ENCODE measurements around the gene UHRF1. TPM values are rescaled to one million over a fixed set of nuclear protein-coding genes. Genes with fewer than 3 reads are reported as not detected.
"Not testable (repeated sequence)": the region's sequence is repeated elsewhere in the genome, so short reads cannot be mapped to it uniquely, and the experiment has no call there.

The UHRF1 gene
- polyA plus RNA-seq, 10 donors: 18.0 to 36.3 (median 26.8) TPM

DNA sequence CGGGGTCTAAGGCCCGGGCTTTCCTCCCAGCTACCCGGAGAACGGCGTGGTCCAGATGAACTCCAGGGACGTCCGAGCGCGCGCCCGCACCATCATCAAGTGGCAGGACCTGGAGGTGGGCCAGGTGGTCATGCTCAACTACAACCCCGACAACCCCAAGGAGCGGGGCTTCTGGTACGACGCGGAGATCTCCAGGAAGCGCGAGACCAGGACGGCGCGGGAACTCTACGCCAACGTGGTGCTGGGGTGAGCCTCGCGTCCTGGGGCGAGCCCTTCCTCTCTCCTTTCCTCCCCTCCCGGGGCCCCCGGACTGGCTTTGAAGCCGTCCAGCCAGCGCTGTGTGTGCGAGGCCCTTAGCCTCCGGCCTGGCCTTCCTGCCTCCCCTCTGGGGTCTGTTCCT is 23.4 kb downstream of the UHRF1 start:
- no peak for DNase-seq

- DNase-seq: no peak
These were observed 24.2 kb downstream of the UHRF1 start for GRCh38 chr19:4933528-4933927.

DNA sequence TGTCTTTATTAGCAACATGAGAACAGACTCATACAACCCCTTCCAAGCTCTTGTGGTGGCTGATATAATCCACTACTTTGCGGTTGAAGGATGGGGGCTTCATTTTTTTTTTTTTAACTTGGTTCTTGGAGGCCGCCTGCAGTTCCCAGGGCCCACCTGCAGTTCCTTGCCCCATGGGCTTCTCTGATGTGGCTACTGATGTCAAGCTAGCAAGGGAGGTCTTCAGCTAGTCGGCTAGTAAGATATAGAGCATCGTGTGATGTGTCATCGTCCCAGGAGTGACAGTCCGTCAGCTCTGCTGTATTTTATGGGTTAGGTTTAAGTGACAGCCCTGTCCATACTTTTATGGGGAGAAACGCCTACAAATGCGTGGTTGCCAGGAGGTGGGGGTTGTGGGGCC is 26.1 kb downstream of the UHRF1 start:
- DNase-seq: no peak

GRCh38 chr19:4937060-4937459 is 27.8 kb downstream of the UHRF1 start:
- DNase-seq: no peak

GRCh38 chr19:4938461-4938860 is 29.2 kb downstream of the UHRF1 start:
- DNase-seq: not testable (repeated sequence)

DNA sequence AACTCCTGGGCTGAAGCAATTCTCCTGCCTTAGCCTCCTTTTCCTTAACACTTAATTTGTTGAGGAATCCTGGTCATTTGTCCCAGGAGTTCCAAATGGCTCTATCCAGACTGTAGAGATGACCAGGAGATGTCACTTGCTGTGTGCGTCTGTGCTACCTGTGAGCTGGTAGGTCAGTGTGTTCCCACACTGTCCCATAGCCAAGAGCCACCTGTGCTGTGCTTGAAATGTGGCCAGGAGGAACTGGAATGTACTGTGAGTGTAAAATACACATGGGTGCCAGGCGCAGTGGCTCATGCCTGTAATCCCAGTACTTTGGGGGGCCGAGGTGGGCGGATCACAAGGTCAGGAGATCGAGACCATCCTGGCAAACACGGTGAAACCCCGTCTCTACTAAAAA is 30.2 kb downstream of the UHRF1 start:
- no peak for DNase-seq

DNA sequence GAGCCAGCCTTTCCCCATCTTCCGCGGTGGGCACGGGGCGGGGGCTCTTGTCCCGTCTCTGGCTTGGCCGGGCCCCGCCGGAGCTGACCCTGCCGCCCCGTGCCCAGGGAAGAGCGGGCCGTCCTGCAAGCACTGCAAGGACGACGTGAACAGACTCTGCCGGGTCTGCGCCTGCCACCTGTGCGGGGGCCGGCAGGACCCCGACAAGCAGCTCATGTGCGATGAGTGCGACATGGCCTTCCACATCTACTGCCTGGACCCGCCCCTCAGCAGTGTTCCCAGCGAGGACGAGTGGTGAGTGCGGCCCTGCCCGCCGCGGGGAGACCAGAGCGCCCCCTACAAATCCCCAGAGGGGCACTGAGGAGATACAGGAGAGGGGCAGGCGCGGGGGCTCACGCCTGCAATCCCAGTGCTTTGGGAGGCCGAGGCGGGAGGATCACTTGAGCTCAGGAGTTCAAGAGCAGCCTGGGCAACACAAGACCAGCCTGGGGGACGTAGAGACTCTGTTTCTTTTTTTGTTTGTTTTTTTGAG is 32.4 kb downstream of the UHRF1 start:
- not testable (repeated sequence) for DNase-seq

DNA sequence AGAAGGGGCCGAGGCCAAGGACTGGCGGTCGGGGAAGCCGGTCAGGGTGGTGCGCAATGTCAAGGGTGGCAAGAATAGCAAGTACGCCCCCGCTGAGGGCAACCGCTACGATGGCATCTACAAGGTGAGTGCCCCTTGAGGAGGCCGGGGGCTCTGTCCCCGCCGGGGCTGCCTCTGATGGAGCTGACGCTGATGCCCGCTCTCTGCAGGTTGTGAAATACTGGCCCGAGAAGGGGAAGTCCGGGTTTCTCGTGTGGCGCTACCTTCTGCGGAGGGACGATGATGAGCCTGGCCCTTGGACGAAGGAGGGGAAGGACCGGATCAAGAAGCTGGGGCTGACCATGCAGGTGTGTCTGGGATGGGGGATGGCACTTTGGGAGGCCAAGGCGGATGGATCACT is 41.3 kb downstream of the UHRF1 start:
- not testable (repeated sequence) for DNase-seq

GRCh38 chr19:4951656-4952055 is 42.4 kb downstream of the UHRF1 start:
- no peak for DNase-seq

- no peak for DNase-seq
These were observed 43.6 kb downstream of the UHRF1 start for GRCh38 chr19:4952945-4953344.

- not testable (repeated sequence) for DNase-seq
These were observed 45.2 kb downstream of the UHRF1 start for GRCh38 chr19:4954320-4955149.

GRCh38 chr19:4955274-4955673 is 46.0 kb downstream of the UHRF1 start:
- DNase-seq: no peak

GRCh38 chr19:4957981-4958380 is 48.7 kb downstream of the UHRF1 start:
- no peak for DNase-seq

GRCh38 chr19:4962085-4962619 is 52.9 kb downstream of the UHRF1 start:
- no peak for DNase-seq

DNA sequence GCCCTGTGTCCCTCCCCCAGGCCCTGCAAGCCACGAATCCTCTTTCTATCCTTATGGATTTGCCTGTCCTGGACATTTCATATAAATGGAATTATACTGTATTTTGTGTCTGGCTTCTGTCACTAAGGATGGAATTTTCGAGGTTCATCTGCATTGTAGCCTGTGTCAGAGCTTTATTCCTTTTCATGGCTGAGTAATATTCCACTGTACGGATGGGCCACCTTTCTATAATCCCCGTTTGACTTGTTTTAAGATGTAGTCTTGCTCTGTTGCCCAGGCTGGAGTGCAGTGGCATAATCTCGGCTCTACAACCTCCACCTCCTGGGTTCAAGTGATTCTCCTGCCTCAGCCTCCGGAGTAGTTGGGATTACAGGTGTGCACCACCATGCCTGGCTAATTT is 55.8 kb downstream of the UHRF1 start:
- no peak for DNase-seq

DNA sequence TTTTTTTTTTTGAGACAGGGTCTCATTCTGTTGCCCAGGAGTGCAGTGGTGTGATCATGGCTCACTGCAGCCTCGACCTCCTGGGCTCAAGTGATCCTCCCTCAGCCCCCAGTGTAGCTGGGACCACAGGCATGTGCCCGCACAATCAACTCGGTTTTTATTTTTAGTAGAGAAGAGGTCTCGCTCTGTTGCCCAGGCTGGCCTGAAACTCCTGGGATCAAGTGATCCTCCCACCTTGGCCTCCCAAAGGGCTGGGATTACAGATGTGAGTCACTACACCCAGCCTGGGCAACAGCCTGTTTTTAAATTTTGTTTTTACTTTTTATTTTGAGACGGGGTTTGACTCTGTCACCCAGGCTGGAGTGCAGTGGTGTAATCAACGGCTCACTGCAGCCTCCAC is 57.3 kb downstream of the UHRF1 start:
- DNase-seq: no peak

DNA sequence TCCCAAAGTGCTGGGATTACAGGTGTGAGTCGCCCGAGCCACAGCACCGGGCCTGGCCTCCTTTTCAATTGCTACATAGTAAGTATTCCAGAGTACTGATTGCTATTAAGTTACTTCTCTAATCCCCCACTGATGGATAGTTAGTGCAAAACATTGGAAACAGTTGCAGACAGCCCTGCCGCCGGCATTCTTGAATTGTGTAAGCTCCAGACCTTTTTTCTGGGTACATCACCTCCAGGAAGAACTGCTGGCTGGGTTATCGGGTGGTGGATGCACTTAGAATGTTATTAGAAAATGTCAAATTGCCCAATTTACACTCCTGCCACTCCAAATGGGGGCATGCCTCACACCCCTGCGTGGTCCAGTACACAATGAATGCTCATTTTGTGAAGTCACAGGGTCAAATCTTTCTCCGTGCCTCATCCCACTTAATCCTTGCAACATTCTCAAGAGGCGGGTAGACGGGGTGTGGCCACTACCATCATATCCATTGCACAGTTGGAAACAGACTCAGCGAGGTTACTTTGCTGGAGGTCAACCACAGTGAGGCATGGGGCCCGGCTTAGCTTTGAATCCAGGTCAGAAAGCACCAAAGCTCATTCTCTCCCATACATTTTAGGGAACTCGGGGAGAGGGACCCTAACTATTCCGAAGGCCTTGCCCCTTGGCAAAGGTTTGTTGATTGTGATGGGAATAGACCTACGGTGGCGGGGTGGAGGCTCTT is 58.6 kb downstream of the UHRF1 start:
- DNase-seq: no peak

DNA sequence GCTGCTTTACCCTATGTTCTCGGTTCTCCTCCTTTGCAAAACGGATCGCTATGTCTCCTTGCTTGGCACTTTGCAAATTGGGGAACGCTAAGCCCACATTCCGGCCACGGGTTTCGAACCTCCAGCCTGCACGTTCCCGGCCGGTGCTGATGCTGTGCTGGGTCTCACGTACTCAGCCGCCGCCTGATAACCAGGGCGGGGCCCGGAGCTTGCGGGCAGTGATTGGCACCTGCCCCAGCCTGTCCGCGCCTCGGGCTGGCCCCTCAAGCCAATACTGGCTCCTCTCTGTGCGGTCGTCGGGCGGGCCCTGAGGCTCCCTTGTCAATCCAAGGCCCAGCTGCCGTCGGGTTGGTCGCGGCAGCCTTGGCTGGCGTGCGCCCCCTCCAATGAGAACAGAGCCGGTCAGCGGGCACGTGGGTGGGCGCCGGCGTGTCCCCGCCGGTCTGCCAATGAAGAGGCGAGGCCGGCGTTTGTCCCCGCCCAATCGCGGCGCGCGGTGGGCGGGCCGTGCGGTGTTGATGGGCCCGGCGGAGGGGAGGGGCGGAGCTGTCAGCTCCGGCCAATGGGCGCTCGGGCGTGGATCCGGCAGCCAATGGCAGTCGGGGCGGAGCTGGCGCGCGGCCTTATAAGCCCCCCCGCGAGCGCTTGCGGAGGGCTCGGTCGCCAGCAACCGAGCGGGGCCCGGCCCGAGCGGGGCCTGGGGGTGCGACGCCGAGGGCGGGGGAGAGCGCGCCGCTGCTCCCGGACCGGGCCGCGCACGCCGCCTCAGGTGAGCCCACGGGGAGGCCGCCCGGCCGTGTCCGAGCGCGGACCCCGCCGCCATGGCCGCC is 59.4 kb downstream of the UHRF1 start, which contains the start of gene KDM4B:
Gene KDM4B (plus strand): TSS at position 652 of the 830 bp plus-strand sequence. CDS start 63,778 bp downstream, outside the sequence.
- DNase-seq: peak; percentile 100

- no peak for DNase-seq
These were observed 60.0 kb downstream of the UHRF1 start for GRCh38 chr19:4969292-4969771.

DNA sequence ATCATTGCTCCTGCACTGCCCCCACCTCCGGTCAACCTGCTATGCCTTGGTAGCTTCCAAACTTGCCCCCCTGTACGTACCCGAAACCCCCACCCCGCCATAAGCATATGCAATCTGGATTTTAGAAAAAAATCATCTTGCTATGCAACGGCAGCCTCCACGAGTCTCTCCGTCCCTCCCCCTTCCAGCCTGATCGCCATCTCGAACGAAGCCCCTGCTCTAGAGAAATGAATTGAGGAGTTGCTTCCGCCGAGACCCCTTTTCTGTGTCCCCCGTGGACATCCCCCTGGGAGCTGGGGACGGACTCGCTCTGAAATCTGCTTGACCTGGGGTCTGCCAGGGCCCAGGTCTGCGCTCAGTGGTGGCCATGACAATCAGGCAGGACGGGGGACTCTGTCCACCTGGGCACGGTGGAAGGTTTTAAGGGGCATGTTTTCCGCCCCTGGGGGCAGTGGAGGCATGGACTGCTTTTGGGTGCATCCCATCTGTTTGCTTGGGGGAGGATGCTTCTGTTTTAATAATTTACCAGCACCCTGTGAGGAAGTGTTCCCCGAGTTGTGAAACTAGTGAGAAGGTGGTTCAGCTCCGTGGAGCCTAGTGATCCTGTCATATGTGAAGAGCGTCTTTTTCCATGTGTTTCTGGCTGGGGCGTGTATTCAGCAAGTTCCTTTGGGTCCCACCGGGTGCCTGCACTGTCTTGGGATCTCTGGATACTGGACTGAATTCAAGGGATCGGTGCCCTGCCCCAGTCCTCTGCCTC is 60.7 kb downstream of the UHRF1 start:
- peak in 1 of 3 donors; percentile 59 for DNase-seq
